Measurements from ENCODE around the gene MERTK.

Gene MERTK

DNA sequence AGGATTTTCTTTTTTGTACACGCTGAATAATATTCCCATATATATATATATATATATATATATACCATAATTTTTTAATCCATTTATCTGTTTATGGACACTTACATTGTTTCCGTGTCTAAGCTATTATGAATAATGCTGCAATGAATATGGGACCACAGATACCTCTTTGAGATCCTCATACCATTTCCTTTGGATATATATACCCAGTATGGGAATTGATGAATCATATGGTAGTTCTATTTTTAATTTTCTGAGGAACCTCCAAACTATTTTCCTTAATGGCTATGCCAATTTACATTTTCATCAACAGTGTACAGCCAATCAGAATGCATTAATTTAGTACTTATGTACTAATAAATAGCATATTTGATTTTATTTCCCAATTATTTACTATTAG lies 53.1 kb downstream of the MERTK start:
- Histone ChIP-seq H4K20me1 (ENCODE audit: insufficient read depth, low read length) (no peaks in the 10 kb centered on the region), H2AFZ (ENCODE audit: low read length) (no peak overlapping the region), H3K9me3 (replicated peaks; ENCODE audit: insufficient read depth, low read length) (no peaks in the 10 kb centered on the region), H3K4me1 (ENCODE audit: low read length) (peaks cover 62% of the 10 kb centered on the region), H3K27ac (ENCODE audit: low read length) (no peak overlapping the region), H3K9ac (ENCODE audit: low read length) (no peak overlapping the region), H3K4me3 (ENCODE audit: low read length) (no peak overlapping the region), H3K27me3 (replicated peaks; ENCODE audit: insufficient read depth, low read length) (no peaks in the 10 kb centered on the region), H3K79me2 (ENCODE audit: low read length) (peaks cover 24% of the 10 kb centered on the region), H3K36me3 (replicated peaks; ENCODE audit: insufficient read depth, low read length) (no peaks in the 10 kb centered on the region), H3K4me2 (ENCODE audit: low read depth, low read length) (no peak overlapping the region), H3K9me2 (replicated peaks; ENCODE audit: insufficient read depth, low read length) (no peaks in the 10 kb centered on the region), H3F3A (ENCODE audit: insufficient read depth, low read length) (peaks cover 32% of the 10 kb centered on the region)
- DNase-seq = no peak
- TF ChIP-seq, protein P1, sequence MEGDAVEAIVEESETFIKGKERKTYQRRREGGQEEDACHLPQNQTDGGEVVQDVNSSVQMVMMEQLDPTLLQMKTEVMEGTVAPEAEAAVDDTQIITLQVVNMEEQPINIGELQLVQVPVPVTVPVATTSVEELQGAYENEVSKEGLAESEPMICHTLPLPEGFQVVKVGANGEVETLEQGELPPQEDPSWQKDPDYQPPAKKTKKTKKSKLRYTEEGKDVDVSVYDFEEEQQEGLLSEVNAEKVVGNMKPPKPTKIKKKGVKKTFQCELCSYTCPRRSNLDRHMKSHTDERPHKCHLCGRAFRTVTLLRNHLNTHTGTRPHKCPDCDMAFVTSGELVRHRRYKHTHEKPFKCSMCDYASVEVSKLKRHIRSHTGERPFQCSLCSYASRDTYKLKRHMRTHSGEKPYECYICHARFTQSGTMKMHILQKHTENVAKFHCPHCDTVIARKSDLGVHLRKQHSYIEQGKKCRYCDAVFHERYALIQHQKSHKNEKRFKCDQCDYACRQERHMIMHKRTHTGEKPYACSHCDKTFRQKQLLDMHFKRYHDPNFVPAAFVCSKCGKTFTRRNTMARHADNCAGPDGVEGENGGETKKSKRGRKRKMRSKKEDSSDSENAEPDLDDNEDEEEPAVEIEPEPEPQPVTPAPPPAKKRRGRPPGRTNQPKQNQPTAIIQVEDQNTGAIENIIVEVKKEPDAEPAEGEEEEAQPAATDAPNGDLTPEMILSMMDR (IDR thresholded peaks at IDR 0.05; ENCODE audit: low read length) = no peak
- TF ChIP-seq EZH2phosphoT487 (IDR thresholded peaks at IDR 0.05; ENCODE audit: low read length) (no peak), EZH2 (optimal IDR thresholded peaks at IDR 0.05; ENCODE audit: low read depth, low read length) (no peak)

DNA sequence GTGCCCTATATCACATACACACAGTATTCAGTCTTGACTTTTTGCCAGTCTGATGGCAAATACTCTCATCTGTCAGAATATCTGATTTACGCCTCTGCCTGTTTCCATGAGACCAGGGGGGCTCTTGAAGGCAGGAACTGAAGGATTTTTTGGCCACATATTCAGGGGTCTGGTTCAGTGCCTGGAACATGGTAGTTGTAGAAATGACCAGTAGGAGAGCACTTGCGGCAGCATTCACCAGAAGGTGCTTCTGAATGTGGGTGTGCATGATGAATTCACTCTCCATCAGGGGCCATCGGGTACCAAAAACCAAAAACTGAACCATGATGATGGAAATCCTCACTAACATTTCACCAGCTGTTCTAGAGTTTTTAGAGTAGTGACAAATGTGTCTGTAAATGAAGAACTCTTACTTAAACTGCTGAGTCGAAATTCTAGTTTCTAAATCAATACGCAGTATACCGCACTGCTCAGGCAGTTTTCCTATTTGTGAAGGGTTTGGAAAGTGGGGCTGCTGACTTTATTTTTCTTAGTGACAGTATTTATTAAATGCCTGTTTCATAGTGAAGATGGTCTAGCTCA lies 54.6 kb downstream of the MERTK start:
- H3K36me3 ChIP-seq (replicated peaks; ENCODE audit: insufficient read depth, low read length) = no peaks in the 10 kb centered on the region
- peaks cover 51% of the 10 kb centered on the region for H3K4me1 ChIP-seq (ENCODE audit: low read length)
- H2AFZ ChIP-seq (ENCODE audit: low read length) = no peak overlapping the region; the same call in 1 of the 2 replicates
- H3K9me3 ChIP-seq (replicated peaks; ENCODE audit: insufficient read depth, low read length) = no peaks in the 10 kb centered on the region
- no peaks in the 10 kb centered on the region for H3K27me3 ChIP-seq (replicated peaks; ENCODE audit: insufficient read depth, low read length)
- peak overlapping the region; percentile 13; the same call in 1 of the 2 replicates for H3K4me3 ChIP-seq (ENCODE audit: low read length)
- peak overlapping the region; percentile 85 for H3K27ac ChIP-seq (ENCODE audit: low read length)
- peak overlapping the region; percentile 40; the same call in 1 of the 2 replicates for H3K9ac ChIP-seq (ENCODE audit: low read length)
- peaks cover 24% of the 10 kb centered on the region for H3K79me2 ChIP-seq (ENCODE audit: low read length)
- peak; percentile 84 for DNase-seq
- peak overlapping the region; percentile 53 for H3K4me2 ChIP-seq (ENCODE audit: low read depth, low read length)
- peaks cover 17% of the 10 kb centered on the region for H3F3A ChIP-seq (ENCODE audit: insufficient read depth, low read length)
- no peaks in the 10 kb centered on the region for H4K20me1 ChIP-seq (ENCODE audit: insufficient read depth, low read length)
- TF ChIP-seq, protein P1 (IDR thresholded peaks at IDR 0.05; ENCODE audit: low read length) = peak; percentile 32
- TF ChIP-seq EZH2phosphoT487 (IDR thresholded peaks at IDR 0.05; ENCODE audit: low read length) = no peak
- no peaks in the 10 kb centered on the region for H3K9me2 ChIP-seq (replicated peaks; ENCODE audit: insufficient read depth, low read length)

DNA sequence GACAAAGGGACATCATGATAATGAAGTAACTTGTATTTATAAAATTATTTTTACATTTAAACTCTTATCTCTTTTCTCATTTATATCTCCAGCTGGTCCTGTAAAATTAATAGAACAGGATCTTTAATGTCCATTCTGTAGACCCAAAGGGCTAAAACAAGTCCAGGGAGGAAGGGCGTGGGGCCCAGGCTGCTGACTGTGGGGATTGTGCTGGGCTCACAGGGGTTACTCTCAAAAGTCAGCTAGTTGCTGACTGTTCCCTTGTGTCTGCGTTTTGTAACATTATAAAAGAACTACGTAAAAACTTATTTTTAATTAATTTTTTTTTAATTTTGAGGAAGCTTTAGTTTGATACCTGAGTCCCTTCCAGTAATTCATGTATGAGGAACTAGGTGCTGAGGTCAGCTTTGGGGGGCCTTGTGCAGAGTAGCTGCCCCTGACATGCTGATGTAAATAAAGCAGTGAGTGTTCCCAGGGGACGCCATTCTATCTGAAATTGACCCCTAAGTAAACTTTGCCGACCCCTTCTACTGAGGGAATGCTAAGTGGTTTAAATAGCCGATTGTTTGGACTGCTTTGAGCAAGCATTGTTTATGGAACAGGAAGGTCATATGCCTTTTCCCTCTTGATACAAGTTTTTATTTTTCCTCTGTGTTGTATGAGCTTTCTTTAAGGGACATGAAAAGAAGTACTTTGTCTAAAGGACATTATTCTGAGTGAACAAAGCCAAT lies 56.4 kb downstream of the MERTK start:
- Histone ChIP-seq H4K20me1 (ENCODE audit: insufficient read depth, low read length) (no peaks in the 10 kb centered on the region), H3K79me2 (ENCODE audit: low read length) (peaks cover 27% of the 10 kb centered on the region), H3K27me3 (replicated peaks; ENCODE audit: insufficient read depth, low read length) (no peaks in the 10 kb centered on the region), H3K4me2 (ENCODE audit: low read depth, low read length) (no peak overlapping the region), H3K9ac (ENCODE audit: low read length) (no peak overlapping the region), H3K27ac (ENCODE audit: low read length) (no peak overlapping the region), H3K36me3 (replicated peaks; ENCODE audit: insufficient read depth, low read length) (no peaks in the 10 kb centered on the region), H3K4me3 (ENCODE audit: low read length) (no peak overlapping the region), H3K4me1 (ENCODE audit: low read length) (peaks cover 38% of the 10 kb centered on the region), H3K9me2 (replicated peaks; ENCODE audit: insufficient read depth, low read length) (no peaks in the 10 kb centered on the region), H2AFZ (ENCODE audit: low read length) (no peak overlapping the region), H3K9me3 (replicated peaks; ENCODE audit: insufficient read depth, low read length) (no peaks in the 10 kb centered on the region), H3F3A (ENCODE audit: insufficient read depth, low read length) (peaks cover 17% of the 10 kb centered on the region)
- no peak for DNase-seq
- TF ChIP-seq EZH2phosphoT487 (IDR thresholded peaks at IDR 0.05; ENCODE audit: low read length) (no peak), EZH2 (optimal IDR thresholded peaks at IDR 0.05; ENCODE audit: low read depth, low read length) (no peak)
- TF ChIP-seq, protein P1 (IDR thresholded peaks at IDR 0.05; ENCODE audit: low read length) = no peak

All from MM.1S (cell line).